PC-3 (cell line): ENCODE results near the gene SEPTIN8.

Experiments
- CTCF ChIP-seq: fragments of 300-600 bp; sonication (generic); conservative IDR thresholded peaks from 2 replicates; pipeline ENCODE4 v1.5.1; 2017; ENCODE audit warnings: antibody characterized with exemption, low read depth, mild to moderate bottlenecking, low read length
- EZH2 ChIP-seq: fragments of 300-600 bp; sonication (generic); IDR thresholded peaks from one replicate; pipeline ENCODE4 v1.6.1; 2017; ENCODE audit warnings: antibody characterized with exemption, mild to moderate bottlenecking, low read length; ENCODE audit not compliant: unreplicated experiment
- EZH2phosphoT487 ChIP-seq: fragments of 300-600 bp; sonication (generic); IDR thresholded peaks from 2 replicates; pipeline ENCODE4 v1.6.1; 2018; ENCODE audit warnings: mild to moderate bottlenecking, antibody characterized with exemption, low read length, borderline replicate concordance

- TF ChIP-seq CTCF = no peak
- TF ChIP-seq EZH2 = no peak
- TF ChIP-seq EZH2phosphoT487 = no peak
Measured at GRCh38 chr5:132761321-132762240, 15.5 kb downstream of the SEPTIN8 start.
